Measurements from ENCODE around the gene UBASH3A.

Gene UBASH3A

GRCh38 chr21:42430521-42430920 is 26.8 kb downstream of the UBASH3A start:
- no peak for DNase-seq (ENCODE audit: low read depth)

GRCh38 chr21:42431196-42431595 is 27.5 kb downstream of the UBASH3A start:
- DNase-seq (ENCODE audit: low read depth): no peak

GRCh38 chr21:42432695-42433094 is 29.0 kb downstream of the UBASH3A start:
- no peak for DNase-seq (ENCODE audit: low read depth)

GRCh38 chr21:42433946-42434551 is 30.3 kb downstream of the UBASH3A start:
- no peak for DNase-seq (ENCODE audit: low read depth)

- no peak for DNase-seq (ENCODE audit: low read depth)
Observed at GRCh38 chr21:42434884-42435283, 31.2 kb downstream of the UBASH3A start.

- DNase-seq (ENCODE audit: low read depth): no peak
Observed at GRCh38 chr21:42435401-42435800, 31.7 kb downstream of the UBASH3A start.

- DNase-seq (ENCODE audit: low read depth): no peak
Observed at GRCh38 chr21:42435833-42436232, 32.1 kb downstream of the UBASH3A start.

- DNase-seq (ENCODE audit: low read depth): no peak
Observed at GRCh38 chr21:42436914-42437313, 33.2 kb downstream of the UBASH3A start.

- no peak for DNase-seq (ENCODE audit: low read depth)
Observed at GRCh38 chr21:42437786-42438185, 34.1 kb downstream of the UBASH3A start.

GRCh38 chr21:42438316-42439205 is 34.9 kb downstream of the UBASH3A start:
- DNase-seq (ENCODE audit: low read depth): no peak

GRCh38 chr21:42439284-42440186 is 35.8 kb downstream of the UBASH3A start:
- no peak for DNase-seq (ENCODE audit: low read depth)

GRCh38 chr21:42440187-42440792 is 36.6 kb downstream of the UBASH3A start:
- no peak for DNase-seq (ENCODE audit: low read depth)

GRCh38 chr21:42441963-42442362 is 38.3 kb downstream of the UBASH3A start:
- no peak for DNase-seq (ENCODE audit: low read depth)

- no peak for DNase-seq (ENCODE audit: low read depth)
Observed at GRCh38 chr21:42443181-42443785, 39.6 kb downstream of the UBASH3A start.

- no peak for DNase-seq (ENCODE audit: low read depth)
Observed at GRCh38 chr21:42443876-42444744, 40.4 kb downstream of the UBASH3A start.

- no peak for DNase-seq (ENCODE audit: low read depth)
Observed at GRCh38 chr21:42444745-42445059, 41.0 kb downstream of the UBASH3A start.

GRCh38 chr21:42445311-42445710 is 41.6 kb downstream of the UBASH3A start:
- no peak for DNase-seq (ENCODE audit: low read depth)

- no peak for DNase-seq (ENCODE audit: low read depth)
Observed at GRCh38 chr21:42446531-42446930, 42.8 kb downstream of the UBASH3A start.

- no peak for DNase-seq (ENCODE audit: low read depth)
Observed at GRCh38 chr21:42447182-42447581, 43.5 kb downstream of the UBASH3A start.

- DNase-seq (ENCODE audit: low read depth): no peak
Observed at GRCh38 chr21:42447732-42448131, 44.0 kb downstream of the UBASH3A start.

GRCh38 chr21:42448686-42449085 is 45.0 kb downstream of the UBASH3A start:
- no peak for DNase-seq (ENCODE audit: low read depth)
